Stimulated activated CD4-positive, alpha-beta T cell treated with anti-CD3 and anti-CD28 coated beads, Interleukin-15, amount 100 ng/mL, for 48 hours (primary cell): Measurements from ENCODE around the gene CTSO.
"Not testable (repeated sequence)": the region's sequence is repeated elsewhere in the genome, so short reads cannot be mapped to it uniquely, and the experiment has no call there.

Source experiments
- DNase-seq, 2 donors: peaks; one replicate each; pipeline ENCODE4 v3.0.0-alpha.2; 2020; ENCODE audit warnings: low read depth in 2 of 2

Gene CTSO

GRCh38 chr4:155954939-155955338, 1.3 kb upstream of the CTSO start:
- no peak for DNase-seq

- no peak for DNase-seq
Measured at GRCh38 chr4:155954118-155954685, 536 bp upstream of the CTSO start.

- no peak for DNase-seq
Measured at GRCh38 chr4:155952501-155952901, 1.2 kb downstream of the CTSO start.

- no peak for DNase-seq
Measured at GRCh38 chr4:155950461-155950860, 3.2 kb downstream of the CTSO start.

- DNase-seq, result no peak
Measured at GRCh38 chr4:155948541-155948940, 5.1 kb downstream of the CTSO start.

- DNase-seq, result no peak
Measured at GRCh38 chr4:155946486-155946885, 7.2 kb downstream of the CTSO start.

- no peak for DNase-seq
Measured at GRCh38 chr4:155944516-155944915, 9.2 kb downstream of the CTSO start.

- no peak for DNase-seq
Measured at GRCh38 chr4:155943605-155944291, 9.9 kb downstream of the CTSO start.

GRCh38 chr4:155941820-155942219, 11.8 kb downstream of the CTSO start:
- DNase-seq, result no peak

GRCh38 chr4:155941085-155941790, 12.4 kb downstream of the CTSO start:
- DNase-seq, result no peak

- no peak for DNase-seq
Measured at GRCh38 chr4:155935389-155935986, 18.2 kb downstream of the CTSO start.

- DNase-seq, result not testable (repeated sequence)
Measured at GRCh38 chr4:155934634-155935033, 19.0 kb downstream of the CTSO start.

- DNase-seq, result no peak
Measured at GRCh38 chr4:155931634-155932033, 22.0 kb downstream of the CTSO start.

- no peak for DNase-seq
Measured at GRCh38 chr4:155930330-155930729, 23.3 kb downstream of the CTSO start.

GRCh38 chr4:155929833-155930232, 23.8 kb downstream of the CTSO start:
- DNase-seq, result no peak

- DNase-seq, result no peak
Measured at GRCh38 chr4:155924637-155925036, 29.0 kb downstream of the CTSO start.

- no peak for DNase-seq
Measured at GRCh38 chr4:155921597-155921996, 32.1 kb downstream of the CTSO start.

- no peak for DNase-seq
Measured at GRCh38 chr4:155914782-155915181, 38.9 kb downstream of the CTSO start.

GRCh38 chr4:155911905-155912304, 41.8 kb downstream of the CTSO start:
- DNase-seq, result no peak

GRCh38 chr4:155909615-155910226, 43.9 kb downstream of the CTSO start:
- DNase-seq, result no peak

GRCh38 chr4:155908187-155909139, 45.2 kb downstream of the CTSO start:
- no peak for DNase-seq
